Stimulated activated CD4-positive, alpha-beta T cell treated with anti-CD3 and anti-CD28 coated beads, Interleukin-15, amount 100 ng/mL, for 48 hours (primary cell): ENCODE results near the gene SLC39A10.

ENCODE experiments used
- DNase-seq, 2 donors: peaks; one replicate each; pipeline ENCODE4 v3.0.0-alpha.2; 2020; ENCODE audit warnings: low read depth in 2 of 2

The SLC39A10 gene

DNA sequence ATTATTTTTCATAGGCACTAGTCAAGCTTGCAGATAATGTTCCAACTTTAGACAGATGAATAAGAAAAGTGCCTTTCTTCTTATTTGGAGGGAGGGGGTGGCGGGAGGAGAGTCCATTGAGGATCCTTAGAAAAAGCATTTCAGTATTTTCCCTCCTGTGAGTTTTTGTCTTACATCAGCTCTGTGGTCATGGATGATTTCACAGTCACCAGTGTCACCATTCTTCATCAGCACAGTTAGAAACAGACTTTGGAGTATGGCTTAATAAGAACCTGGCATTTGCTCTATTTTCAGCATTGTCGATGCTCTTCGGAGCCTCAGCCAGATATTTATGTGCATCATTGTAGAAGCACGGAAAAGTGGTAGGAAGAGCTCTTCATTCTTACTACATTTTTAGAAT is 70.1 kb downstream of the SLC39A10 start:
- DNase-seq, result no peak

DNA sequence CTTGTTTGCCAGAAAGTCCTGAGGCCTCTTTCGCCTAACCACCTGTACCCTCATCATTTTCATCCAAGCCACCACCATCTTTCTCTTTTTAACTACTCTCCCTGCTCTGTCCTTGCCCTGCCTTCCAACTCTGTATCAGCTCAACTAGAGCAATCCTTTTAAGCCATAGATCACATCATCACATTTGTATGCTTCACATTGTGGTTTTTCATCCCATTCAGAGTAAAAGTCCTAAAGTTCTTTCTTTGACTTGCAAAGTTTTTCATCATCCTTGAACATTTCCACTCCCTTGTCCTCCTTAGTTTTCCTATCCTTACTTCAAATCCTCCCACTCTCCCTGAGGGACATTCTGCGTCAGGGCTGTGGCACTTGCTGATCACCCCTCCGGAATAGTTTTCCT is 73.9 kb downstream of the SLC39A10 start:
- no peak for DNase-seq

DNA sequence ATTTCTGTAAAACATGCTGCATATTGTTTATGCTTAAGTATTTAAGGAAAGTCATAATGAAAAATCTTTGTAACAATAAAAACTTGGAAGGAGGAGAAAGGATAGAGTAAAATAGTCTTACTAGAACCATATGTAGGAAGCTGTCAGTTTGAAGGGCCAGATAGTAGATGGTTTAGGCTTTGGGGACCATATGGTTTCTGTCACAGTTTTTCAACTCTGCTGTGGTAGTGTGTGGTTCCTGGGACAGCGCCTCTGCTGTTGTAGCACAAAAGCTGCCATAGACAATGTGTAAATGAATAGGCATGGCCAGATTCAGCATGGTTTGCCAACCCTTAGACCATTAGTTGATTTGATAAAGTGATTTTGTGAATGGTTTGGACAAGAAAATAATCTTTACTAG is 75.5 kb downstream of the SLC39A10 start:
- DNase-seq, result no peak

DNA sequence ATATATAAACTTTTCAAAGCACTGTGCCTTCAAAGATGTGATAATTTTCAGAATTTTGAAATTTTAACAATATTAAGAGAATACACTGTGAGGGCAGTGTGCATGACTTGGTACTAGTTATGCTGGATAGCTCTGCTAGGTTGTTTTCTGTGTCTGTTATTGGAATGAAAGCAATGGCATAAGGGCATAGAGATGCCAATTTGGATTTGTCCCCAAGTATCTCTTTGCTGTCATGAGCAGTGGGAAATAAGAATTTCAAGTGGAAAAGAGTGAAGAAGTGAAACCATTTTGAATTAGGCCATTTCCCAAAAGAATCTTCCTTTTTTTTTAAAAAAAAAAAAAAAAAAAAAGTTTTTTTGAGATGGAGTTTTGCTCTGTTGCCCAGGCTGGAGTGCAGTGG is 76.8 kb downstream of the SLC39A10 start:
- no peak for DNase-seq

DNA sequence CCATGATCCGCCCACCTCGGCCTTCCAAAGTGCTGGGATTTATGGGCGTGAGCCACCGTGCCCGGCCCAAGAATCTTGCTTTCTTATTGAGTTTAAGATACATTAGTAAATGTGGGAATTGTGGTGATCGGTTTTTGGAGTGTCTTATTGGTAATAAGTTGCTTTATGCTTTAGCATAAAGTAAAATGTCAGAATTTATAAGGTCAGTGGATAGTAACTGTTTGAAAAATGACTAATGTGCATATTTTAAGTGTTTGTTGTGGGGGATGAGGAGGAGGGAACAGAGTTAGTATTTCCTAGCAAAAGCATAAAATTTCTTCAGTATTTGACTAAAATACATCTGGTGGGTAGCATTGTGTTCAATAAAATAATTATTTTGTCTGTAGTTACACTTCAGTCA is 77.4 kb downstream of the SLC39A10 start:
- DNase-seq, result no peak

DNA sequence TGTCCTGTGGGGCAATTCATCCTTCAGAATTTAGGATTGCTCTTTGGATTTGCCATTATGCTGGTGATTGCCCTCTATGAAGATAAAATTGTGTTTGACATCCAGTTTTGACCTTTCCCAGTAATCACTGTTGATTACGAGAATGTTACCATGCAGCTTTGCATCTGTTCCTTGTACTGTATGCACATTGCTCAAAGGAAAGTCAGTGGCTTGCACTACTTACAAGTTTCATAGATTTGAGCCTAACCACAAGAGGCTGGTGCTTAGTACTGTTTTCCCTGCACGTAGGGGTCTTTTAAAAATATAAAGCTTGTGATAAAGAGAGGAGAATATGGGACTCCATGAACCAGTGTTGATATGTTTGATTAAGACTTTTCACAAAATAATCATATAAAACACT is 77.9 kb downstream of the SLC39A10 start:
- no peak for DNase-seq

DNA sequence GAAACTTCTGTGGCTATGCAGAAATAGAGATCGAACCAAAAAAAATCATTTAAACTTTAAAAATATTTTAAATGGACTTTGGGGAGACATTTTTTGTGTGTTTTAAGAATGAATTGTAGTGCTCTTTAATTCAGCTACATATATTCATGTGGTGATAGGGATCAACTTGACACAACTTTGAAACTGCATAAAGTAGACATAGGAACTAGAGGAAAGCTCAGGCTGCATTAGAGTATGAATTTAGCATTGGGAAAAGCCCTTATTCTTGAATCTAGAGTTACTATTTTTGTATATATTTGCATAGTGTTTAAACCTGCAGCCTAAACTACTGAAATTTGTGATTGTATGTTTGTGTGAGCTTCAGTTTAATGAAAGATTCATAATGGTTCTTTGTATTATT is 78.3 kb downstream of the SLC39A10 start:
- no peak for DNase-seq

DNA sequence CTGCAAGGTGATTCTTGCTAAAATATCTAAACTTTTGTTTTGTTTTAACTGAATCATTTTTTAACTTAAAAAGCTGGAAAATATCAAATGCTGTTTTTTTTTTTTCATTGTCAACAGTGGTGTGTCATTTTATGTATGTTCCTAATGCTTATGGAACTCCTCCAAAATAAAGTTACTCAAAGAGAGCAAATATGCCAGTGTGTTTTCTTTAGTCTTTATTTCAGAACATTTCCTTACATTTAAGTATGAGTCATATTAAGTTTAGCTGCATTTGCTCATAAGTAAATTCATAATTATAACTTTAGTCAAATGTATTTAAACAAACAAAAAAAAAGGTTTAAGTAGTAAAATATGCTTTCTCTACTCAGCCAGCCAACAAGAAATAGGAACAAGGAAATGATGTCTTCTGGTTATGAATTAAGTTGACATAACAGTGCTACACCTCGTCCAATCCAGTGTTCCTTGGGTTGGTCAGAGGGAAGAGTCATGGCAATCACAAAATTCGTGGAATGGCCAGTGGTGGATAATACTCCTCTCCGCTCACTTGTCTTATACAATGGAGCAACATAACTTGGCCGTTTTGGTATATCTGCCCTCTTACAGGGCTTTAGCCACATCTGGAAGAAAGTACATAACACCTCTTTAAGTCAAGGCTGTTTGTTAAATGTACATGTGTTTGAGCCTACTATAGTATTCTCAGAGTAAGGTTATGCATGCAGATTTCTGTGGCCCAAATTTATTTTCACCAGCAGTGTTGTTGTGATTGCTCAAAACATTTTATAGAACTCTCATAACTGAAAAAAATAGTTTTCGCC is 80.7 kb downstream of the SLC39A10 start:
- no peak for DNase-seq

DNA sequence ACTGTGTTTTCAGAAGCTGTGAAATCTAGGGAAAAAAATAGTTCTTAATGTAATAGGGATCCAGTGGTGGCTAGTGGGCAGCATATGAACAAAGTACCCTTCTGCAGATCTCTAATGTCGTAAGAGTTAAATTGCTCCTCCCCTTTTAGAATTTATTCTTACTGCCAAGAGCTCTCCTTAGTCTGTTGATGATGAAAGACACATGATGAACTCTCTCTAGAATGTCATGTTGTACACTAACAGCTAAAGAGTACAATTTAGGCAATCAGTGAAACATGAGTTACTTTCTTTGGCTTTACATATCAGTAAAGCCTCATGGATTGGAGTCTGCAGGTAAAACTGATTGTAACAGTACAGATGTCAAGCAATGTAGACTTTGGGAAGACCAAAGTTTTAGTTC is 84.2 kb downstream of the SLC39A10 start:
- no peak for DNase-seq

DNA sequence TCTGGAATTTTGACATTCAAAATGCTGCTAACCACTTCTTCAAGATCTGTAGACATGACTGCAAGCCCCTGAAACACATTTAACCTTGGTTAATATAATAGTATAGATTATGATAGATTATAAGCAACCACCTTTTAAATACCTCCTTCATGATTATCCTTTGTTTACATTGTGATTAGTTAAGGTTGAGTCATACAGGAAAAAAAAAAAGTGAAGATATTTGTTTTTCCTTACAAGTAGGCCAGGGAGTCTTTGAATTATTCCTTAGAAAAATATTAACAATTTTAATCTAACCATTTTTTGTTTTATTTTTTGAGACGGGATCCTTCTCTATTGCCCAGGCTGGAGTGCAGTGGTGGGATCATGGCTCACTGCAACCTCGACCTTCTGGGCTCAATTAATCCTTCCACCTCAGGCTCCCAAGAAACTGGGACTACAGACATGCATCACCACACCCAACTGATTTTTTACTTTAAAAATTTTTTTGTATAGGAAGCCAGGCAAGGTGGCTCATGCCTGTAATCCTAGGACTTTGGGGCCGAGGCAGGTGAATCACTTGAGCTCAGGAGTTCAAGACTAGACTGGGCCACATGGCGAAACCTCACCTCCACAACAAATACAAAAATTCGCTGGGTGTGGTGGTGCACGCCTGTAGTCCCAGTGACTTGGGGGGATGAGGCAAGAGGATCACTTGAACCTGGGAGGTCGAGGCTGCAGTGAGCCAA is 99.4 kb downstream of the SLC39A10 start:
- DNase-seq, result no peak

DNA sequence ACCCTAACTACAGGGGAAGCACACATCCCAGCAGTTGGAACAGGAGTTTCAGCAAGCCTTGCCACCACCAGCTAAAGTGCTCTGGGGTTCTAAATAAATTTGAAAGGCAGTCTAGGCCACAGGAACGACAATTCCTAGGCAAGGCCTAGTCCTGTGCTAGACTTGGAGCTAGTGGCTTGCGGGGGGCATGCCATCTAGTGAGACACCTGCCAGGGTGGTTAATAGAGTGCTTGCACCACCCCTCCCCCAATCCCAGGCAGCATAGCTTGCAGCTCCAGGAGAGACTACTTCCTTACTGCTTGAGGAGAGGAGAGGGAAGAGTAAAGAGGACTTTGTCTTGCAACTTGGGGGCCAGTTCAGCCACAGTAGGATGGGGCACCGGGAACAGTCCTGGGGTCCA is 101.8 kb downstream of the SLC39A10 start:
- DNase-seq, result no peak

DNA sequence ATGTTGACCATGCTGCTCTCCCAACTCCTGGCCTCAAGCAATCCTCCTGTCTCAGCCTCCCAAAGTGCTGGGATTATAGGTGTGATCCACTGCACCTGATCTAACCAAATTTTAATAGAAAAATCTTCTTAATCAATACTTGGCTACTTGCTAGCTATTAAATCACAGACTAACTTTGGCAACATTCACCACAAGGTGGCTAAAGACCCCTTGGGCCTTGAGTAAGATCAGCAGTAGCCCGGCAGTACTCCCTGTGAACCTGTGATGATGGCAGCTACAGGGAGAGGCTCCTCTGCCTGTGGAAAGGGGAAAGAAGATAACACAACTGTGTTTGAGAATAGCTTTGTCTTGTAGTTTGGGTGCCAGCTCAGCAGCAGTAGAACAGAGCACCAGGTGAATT is 102.9 kb downstream of the SLC39A10 start:
- no peak for DNase-seq

DNA sequence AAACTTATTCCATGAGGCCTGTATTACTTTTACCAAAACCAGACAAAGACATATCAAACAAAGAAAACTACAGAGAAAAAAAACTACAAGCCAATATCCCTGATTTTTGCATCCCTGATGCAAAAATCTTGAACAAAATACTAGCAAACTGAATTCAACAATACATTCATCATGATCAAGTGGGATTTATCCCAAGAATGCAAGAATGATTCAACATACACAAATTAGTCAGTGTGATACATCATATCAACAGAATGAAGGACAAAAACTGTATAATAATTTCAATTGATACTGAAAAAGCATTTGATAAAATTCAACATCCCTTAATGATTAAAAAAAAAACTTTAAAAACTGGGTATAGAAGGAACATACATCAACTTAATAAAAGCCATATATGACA is 106.8 kb downstream of the SLC39A10 start:
- no peak for DNase-seq

DNA sequence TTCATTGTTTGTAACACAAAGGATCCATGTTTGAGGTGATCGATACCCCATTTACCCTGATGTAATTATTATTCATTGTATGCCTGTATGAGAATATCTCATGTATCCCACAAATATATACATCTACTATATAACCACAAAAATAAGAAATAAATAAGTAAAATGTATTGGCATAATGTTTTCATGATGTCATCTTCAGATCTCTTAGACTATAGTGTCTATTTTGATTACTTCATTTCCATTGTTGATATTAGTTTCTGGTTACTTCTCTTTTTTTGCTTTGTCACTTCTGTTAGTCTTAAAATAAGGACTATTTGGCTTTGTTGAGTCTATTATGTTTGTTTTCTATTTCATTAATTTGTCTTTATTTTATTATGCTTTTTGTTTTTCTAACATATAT is 109.7 kb downstream of the SLC39A10 start:
- DNase-seq, result no peak

DNA sequence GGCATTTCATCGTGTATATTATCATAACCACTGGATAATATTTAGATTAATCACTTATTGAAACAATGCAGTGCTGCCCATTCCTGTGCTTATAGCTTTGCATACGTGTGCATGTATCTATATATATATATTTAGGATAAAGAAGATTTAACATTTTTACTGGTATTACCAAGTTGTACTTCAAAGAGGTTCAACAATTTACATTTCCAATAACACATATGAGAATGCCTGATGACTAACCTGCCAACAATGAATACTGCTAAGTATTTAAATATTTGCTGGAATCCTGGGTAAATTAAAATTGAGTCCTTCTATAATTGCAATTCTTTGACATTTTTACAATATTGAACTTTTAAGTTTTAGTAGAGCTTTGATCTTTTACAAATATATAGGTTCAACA is 111.4 kb downstream of the SLC39A10 start:
- DNase-seq, result no peak

DNA sequence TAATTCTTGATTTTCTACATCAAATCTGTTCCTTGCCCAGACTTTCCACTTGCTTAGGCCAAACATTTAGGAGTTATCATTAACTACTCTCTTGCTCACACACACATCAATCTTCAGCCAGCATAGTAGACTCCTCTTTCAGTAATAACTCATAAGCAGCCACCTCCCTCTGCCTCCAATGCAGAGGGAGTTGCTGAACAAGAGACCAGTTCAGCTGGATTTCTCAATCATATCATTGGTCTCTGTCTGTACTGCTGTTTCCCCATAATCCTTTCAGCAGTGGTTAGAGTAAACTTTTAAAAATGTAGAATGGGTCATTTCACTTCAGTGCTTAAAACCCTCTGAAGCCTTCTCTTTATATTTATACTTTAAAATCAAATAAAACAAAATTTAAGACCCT is 112.9 kb downstream of the SLC39A10 start:
- DNase-seq, result no peak

DNA sequence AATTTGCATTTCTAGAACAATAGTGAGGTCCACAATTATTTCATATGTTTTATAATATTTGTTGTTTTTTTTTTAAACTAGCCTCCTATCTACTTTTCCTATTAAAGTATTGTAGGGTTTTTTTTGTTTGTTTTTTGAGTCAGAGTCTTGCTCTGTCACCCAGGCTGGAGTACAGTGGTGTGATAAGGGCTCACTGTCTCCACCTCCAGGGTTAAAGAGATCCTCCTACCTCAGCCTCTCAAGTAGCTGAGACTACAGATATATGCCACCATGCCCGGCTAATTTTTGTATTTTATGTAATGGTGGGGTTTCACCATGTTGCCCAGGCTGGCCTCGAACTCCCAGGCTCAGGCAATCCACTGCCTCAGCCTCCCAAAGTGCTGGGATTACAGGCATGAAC is 122.5 kb downstream of the SLC39A10 start:
- no peak for DNase-seq

DNA sequence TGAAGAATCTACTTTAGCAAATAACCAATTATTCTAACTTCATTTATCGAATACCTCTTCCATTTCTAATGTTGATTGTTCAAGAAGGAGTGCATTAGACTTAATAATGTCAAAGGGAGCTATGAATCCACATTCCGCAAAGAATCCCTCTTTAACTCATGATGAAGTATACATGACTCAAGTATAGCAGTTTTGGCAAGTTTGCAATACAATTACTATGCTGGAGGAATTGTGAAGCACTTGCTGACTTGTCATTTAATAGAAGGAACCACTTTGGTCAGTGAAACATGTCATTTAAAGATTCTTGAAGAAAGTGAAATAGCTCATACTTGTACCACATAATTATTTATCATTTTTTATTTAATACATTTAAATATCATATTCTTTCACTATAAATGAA is 125.1 kb downstream of the SLC39A10 start:
- no peak for DNase-seq
